OCI-LY1 (cell line): ENCODE results near the gene SNX27.

Experiments used
- H2AFZ ChIP-seq: fragments of 200-600 bp; sonication (generic), shearing (Covaris generic); 2 replicates; pipeline ENCODE4 v1.6.0; 2014; ENCODE audit warnings: antibody characterized with exemption, mild to moderate bottlenecking, low read length
- H3F3A ChIP-seq: fragments of 200-600 bp; sonication (generic), shearing (Covaris generic); 2 replicates; pipeline ENCODE4 v1.6.0; 2014; ENCODE audit warnings: mild to moderate bottlenecking, antibody characterized with exemption, low read length, moderate library complexity; ENCODE audit not compliant: insufficient read depth
- H3K27ac ChIP-seq: fragments of 200-600 bp; sonication (generic); 2 replicates; pipeline ENCODE4 v1.5.1; 2014; ENCODE audit warnings: low read length, mixed run types, mild to moderate bottlenecking, low read depth; ENCODE audit not compliant: poor library complexity, severe bottlenecking
- H3K27me3 ChIP-seq: fragments of 200-600 bp; sonication (generic); 2 replicates; pipeline ENCODE4 v1.6.0; 2014; ENCODE audit warnings: antibody characterized with exemption, mild to moderate bottlenecking, low read length, moderate library complexity; ENCODE audit not compliant: insufficient read depth
- H3K36me3 ChIP-seq: fragments of 200-600 bp; sonication (generic); 2 replicates; pipeline ENCODE4 v1.6.1; 2014; ENCODE audit warnings: mild to moderate bottlenecking, antibody characterized with exemption, low read length, moderate library complexity, mixed read lengths; ENCODE audit not compliant: insufficient read depth
- H3K4me1 ChIP-seq: fragments of 200-600 bp; sonication (generic); 2 replicates; pipeline ENCODE4 v1.5.1; 2014; ENCODE audit warnings: mild to moderate bottlenecking, low read length, moderate library complexity; ENCODE audit not compliant: insufficient read depth, severe bottlenecking
- H3K4me2 ChIP-seq: fragments of 200-600 bp; sonication (generic), shearing (Covaris generic); 2 replicates; pipeline ENCODE4 v1.6.1; 2014; ENCODE audit warnings: low read length
- H3K4me3 ChIP-seq: fragments of 200-600 bp; sonication (generic); 2 replicates; pipeline ENCODE4 v1.5.1; 2014; ENCODE audit warnings: low read length, low read depth, mild to moderate bottlenecking, mixed read lengths; ENCODE audit not compliant: poor library complexity, severe bottlenecking
- H3K79me2 ChIP-seq: fragments of 200-600 bp; shearing (Covaris generic); 2 replicates; pipeline ENCODE4 v1.6.1; 2016; ENCODE audit warnings: mixed run types, low read length, mixed read lengths; ENCODE audit not compliant: insufficient read depth
- H3K9ac ChIP-seq: fragments of 200-600 bp; sonication (generic), shearing (Covaris generic); 2 replicates; pipeline ENCODE4 v1.6.1; 2014; ENCODE audit warnings: mild to moderate bottlenecking, low read length, mixed read lengths
- H3K9me2 ChIP-seq: fragments of 200-600 bp; sonication (generic), shearing (Covaris generic); 2 replicates; pipeline ENCODE4 v1.6.1; 2014; ENCODE audit warnings: low read depth, mild to moderate bottlenecking, low read length, mixed read lengths
- H3K9me3 ChIP-seq: fragments of 200-600 bp; shearing (Covaris generic); 2 replicates; pipeline ENCODE4 v1.6.1; 2014; ENCODE audit warnings: low read length, mixed read lengths
- H4K20me1 ChIP-seq: fragments of 200-600 bp; sonication (generic), shearing (Covaris generic); 2 replicates; pipeline ENCODE4 v1.6.0; 2016; ENCODE audit warnings: mild to moderate bottlenecking, low read length; ENCODE audit not compliant: insufficient read depth
- CTCF ChIP-seq: fragments of 200-600 bp; sonication (generic), shearing (Covaris generic); IDR thresholded peaks from 2 replicates; pipeline ENCODE4 v1.5.1; 2017; ENCODE audit warnings: mild to moderate bottlenecking, antibody characterized with exemption, low read length, moderate library complexity, mixed read lengths
- EZH2 ChIP-seq: fragments of 200-600 bp; sonication (generic), shearing (Covaris generic); IDR thresholded peaks from 2 replicates; pipeline ENCODE4 v1.8.0; 2017; ENCODE audit warnings: borderline replicate concordance, mixed run types, mild to moderate bottlenecking, antibody characterized with exemption, low read length, moderate library complexity, mixed read lengths

SNX27 gene

DNA sequence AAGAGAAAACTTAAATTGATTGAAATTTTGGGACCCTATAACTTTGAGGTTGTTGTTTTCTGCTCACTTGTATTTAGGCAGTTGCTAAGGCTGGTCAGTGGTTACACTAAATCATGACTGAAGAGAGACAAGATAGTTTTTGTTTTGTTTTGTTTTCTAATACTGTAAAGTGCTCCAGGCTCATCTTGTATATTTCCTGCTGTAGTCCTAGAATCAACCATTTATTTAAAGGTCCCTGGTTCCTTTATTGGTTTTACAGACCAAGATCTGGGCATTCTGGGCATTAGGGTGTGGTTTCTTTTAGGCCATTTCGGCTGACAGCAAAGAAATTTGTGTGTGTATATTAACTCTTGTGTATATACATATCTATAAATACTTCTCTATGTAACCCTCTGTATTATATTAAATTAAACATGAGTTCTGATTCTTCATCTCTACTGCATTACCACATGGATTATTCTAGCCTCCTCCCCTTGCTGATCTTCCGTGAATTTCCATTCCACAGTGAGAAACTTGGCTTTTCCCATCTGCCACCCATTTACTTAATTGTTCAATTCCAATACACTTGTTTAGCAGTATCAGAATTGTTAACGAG is 15.0 kb downstream of the SNX27 start:
- Histone ChIP-seq H3K79me2 (peaks cover 11% of the 10 kb centered on the region), H3K36me3 (no peaks in the 10 kb centered on the region; the same call in 1 of the 2 replicates), H2AFZ (no peak overlapping the region), H3F3A (no peaks in the 10 kb centered on the region), H3K9ac (no peak overlapping the region), H3K9me3 (no peaks in the 10 kb centered on the region), H3K4me3 (no peak overlapping the region), H3K9me2 (no peaks in the 10 kb centered on the region), H4K20me1 (no peaks in the 10 kb centered on the region), H3K4me1 (no peaks in the 10 kb centered on the region), H3K4me2 (no peak overlapping the region), H3K27ac (no peak overlapping the region), H3K27me3 (no peaks in the 10 kb centered on the region)
- TF ChIP-seq EZH2 (no peak), CTCF (no peak)

DNA sequence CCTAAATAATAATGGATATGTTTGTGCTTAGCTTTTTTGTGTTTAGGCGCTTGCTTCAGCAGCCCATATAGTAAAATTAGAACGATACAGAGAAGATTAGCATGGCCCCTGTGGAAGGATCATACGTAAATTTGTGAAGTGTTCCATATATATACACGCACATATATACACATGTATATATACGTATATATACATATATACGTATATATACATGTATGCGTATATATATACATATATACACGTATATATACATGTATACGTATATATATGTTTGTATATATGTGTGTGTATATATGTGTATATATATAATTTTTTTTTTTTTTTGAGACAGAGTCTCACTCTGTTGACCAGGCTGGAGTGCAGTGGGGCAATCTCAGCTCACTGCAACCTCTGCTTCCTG is 17.4 kb downstream of the SNX27 start:
- no peaks in the 10 kb centered on the region; the same call in 1 of the 2 replicates for H3K36me3 ChIP-seq
- no peaks in the 10 kb centered on the region for H3F3A ChIP-seq
- H3K4me2 ChIP-seq: no peak overlapping the region
- H3K27me3 ChIP-seq: no peaks in the 10 kb centered on the region
- no peak overlapping the region for H3K4me3 ChIP-seq
- 0 out of 2 replicates have a peak, but pooled peaks cover 2% of the 10 kb centered on the region for H3K79me2 ChIP-seq
- no peaks in the 10 kb centered on the region for H3K9me2 ChIP-seq
- H3K9ac ChIP-seq: no peak overlapping the region
- TF ChIP-seq CTCF: no peak
- TF ChIP-seq EZH2: no peak
- H3K4me1 ChIP-seq: no peaks in the 10 kb centered on the region
- H3K9me3 ChIP-seq: no peaks in the 10 kb centered on the region
- no peak overlapping the region for H3K27ac ChIP-seq
- H2AFZ ChIP-seq: no peak overlapping the region
- H4K20me1 ChIP-seq: no peaks in the 10 kb centered on the region

- no peaks in the 10 kb centered on the region; the same call in 1 of the 2 replicates for H3K36me3 ChIP-seq
- no peaks in the 10 kb centered on the region for H3K4me1 ChIP-seq
- H3K9me2 ChIP-seq: no peaks in the 10 kb centered on the region
- H3K79me2 ChIP-seq: no peaks in the 10 kb centered on the region
- H2AFZ ChIP-seq: no peak overlapping the region
- H3K9ac ChIP-seq: no peak overlapping the region
- no peaks in the 10 kb centered on the region for H4K20me1 ChIP-seq
- no peak for TF ChIP-seq CTCF
- TF ChIP-seq EZH2: no peak
- no peak overlapping the region for H3K27ac ChIP-seq
- no peak overlapping the region for H3K4me2 ChIP-seq
- H3F3A ChIP-seq: no peaks in the 10 kb centered on the region; the same call in 1 of the 2 replicates
- H3K9me3 ChIP-seq: no peaks in the 10 kb centered on the region
- no peak overlapping the region for H3K4me3 ChIP-seq
- H3K27me3 ChIP-seq: no peaks in the 10 kb centered on the region
Observed at GRCh38 chr1:151635479-151636072, 23.7 kb downstream of the SNX27 start.
